GM19023 (cell line): ENCODE results near the gene FAR1.
A peak's percentile ranks its signal among the peaks of the same experiment; 100 is the strongest.

Source experiments
- ATAC-seq: cut with Tn5 transposase; IDR thresholded peaks from one replicate; pipeline ENCODE4 v1.9.1; 2021; ENCODE audit warnings: mild to moderate bottlenecking, moderate library complexity; ENCODE audit not compliant: unreplicated experiment

FAR1 gene

DNA sequence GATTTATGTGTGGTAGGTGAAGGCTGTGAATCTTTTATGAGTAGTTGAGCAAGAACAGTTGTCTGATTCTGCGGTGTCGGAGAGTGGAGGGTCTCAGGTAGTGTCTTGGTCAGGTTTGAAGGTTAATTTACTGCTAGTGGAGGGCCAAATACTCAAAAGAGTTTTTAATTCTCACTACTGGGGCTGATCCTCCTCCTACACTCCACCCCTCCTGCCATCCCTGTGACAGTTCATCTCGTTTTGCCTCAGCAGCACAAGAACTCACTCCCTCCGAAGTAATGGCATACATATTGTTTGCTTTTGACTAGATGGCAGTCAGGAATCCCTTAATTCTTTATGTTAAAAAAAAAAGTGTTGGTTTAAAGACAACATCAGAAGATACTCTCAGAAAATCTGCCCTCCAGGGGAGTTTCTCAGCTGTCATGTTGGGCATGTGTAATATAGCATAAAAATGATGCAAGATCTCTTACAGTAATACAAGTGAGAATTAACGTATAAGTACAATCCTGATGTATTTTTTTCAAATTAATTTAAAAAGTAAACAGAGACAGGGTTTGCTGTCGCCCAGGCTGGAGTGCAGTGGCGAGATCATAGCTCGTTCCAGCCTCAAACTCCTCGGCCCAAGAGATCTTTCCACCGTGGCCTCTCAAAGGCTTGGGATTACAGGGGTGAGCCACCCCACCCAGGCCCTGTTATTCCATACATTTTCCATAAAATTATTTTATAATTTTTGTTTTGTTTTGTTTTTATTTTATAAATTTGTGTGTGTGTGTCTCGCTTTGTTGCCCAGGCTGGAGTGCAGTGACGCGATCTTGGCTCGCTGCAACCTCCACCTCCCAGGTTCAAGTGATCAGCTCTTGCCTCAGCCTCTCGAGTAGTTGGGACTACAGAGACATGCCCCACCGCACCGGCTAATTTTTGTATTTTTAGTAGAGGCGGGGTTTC is 1.3 kb downstream of the FAR1 start:
- ATAC-seq = no peak

DNA sequence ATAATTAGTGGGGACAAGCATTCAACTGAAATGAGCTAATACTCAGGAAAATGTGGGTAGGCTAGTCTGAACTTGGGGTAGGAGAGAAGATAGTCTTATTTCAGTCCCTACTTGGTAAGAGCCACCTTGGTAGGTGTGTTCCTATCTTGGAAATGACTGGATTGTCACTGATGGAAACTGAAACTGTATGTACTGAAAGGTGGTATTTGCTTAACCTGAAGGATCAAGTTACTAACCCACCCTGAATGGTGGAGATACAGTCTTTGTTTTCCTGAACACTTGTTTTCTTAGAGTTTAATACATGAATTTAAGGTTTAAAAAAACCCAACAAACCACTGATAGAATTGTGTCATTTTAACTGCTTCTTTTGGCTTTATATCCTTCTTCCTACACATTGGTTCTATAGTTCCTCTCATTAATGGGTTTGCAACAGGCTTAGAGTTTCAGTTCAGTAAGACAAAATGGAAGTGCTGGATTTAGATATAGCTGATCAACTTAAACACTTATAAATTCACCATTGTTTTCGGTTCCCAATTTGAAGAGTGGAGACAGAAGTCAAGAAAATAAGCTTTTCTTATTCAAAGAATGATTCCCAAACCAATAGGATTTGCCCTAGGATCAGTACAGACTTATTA is 4.2 kb downstream of the FAR1 start:
- no peak for ATAC-seq

DNA sequence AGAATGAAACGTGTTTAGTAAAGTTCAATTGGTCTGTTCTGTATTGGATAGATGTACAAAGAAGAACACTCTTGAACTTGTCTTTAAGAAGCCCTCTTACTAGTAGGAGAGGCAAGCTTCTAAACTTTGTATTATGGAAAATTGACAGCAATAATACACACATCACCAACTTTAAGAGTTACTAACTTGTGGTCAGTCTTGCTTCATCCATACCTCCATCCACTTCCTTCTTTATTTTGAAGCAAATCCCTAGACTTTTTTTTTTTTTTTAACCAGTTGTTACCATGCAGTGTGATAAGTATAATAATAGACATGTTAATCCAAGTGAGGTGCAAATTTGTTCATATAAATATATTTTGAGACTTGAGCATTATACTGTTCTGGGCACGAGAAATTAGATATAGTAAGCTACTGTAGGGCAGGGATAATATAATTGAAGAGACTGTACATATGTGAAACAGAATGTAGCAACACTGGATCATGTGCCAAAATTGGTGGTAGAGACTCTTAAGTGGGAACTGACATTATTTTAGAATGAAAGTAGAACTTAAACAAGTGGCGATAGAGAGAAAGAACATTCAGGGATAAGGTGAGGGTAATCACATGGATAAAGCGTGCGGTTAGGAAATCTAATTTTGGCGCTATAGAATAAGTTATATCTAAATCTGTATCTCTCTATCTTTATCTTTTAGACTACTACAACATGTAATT is 6.5 kb downstream of the FAR1 start:
- no peak for ATAC-seq

DNA sequence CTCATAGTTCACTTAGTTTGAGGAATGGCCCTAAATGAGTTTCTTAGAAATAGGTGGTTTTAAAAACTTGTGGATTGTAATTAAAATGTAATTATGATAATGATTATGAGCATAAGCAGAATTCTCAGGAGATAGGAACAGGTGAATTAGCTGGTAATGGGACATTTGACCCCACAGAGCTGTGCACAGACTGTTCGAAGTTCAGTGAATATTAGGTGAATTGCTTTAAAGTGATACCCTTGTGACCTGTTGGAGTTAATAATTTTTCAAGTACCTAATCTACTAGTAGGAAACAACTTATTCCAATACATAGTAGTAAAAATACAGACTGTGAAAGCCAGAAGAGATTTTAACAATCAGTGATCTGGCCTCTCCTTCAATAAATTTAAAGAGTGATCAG is 8.1 kb downstream of the FAR1 start:
- ATAC-seq = no peak

DNA sequence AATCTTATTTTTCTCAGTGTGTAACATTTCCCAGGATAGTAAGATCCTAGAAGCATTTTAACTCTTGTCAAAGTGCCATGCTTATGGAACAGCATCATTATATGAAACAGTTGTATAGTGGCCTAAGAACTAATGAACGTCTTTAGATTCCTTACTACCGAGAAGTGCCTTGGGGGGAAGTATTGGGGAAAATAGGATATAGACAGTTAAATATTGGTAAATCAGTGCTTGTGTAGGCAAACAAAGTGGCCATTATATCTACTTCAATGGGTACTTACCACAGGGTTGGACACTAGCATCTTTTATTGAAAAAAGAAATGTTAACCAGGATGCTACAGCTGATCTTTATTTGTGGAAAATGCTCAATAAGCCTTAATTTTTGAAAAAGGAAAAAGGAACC is 11.3 kb downstream of the FAR1 start:
- ATAC-seq = no peak

DNA sequence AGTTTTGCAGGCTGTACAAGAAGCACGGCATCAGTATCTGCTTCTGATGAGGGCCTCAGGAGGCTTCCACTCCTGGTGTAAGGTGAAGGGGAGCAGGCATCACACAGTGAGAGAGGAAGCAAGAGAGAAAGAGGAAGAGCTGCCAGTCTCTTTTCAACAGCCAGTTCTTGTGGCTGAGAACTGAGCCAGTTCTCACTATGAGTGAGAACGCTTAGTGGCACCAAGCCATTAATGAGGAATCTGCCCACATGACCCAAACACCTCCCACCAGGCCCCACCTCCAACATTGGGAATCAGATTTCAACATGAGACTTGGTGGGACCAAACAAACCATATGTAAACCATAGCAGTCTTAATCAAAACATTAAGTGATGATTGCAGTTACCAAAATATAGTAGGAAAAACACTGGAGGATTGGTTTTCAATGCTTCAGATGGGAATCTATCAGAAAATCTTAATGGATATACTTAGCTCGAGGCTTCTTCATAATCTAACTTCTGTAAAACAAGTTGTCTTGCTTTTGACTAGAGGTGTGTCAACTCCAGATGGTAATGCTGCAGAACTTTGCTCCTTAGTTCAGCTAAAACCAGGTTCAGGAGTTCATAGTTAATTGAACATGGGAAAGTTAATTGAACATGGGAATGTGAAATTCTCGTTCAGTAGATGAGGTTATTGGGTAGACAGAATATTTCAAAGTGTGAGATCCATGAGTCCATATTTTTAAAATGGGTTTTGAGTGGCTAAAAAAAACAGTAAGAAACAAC is 12.2 kb downstream of the FAR1 start:
- peak; percentile 79 for ATAC-seq

DNA sequence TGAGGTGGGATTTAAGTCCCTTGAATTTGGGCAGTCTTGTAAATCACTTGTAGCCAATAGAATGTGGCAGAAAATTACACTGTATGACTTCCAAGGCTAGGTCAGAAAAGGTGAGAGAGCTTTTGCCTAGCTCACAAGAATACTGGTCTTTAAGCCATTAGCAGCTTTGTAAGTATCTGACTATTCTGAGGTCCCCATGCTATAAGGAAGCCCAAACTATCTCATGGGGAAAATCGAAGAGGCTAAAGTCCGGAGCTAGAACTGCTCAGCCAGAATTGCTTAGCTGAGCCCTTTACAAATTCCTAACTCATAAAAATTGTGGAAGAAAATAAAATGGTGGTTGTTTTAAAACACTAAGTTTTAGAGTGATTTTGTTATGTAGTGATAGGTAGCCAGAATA is 13.0 kb downstream of the FAR1 start:
- ATAC-seq = no peak

DNA sequence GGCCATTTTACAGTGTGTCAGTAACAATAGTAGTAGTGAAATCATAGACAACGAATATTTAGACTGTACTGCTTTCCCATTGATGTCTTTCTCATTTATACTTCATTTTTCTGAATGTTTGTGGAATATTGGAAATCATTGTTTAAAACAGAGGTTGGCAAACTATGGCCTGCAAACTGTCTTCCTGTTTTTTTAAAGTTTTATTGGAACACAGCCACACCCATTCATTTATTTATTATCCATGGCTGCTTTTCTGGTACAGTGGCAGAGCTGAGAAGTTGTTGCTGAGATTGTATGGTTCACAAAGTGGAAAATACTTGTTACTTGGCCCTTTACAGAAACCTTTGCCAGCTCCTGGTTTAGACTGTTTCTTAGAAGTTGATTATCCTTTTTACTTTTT is 13.7 kb downstream of the FAR1 start:
- no peak for ATAC-seq

DNA sequence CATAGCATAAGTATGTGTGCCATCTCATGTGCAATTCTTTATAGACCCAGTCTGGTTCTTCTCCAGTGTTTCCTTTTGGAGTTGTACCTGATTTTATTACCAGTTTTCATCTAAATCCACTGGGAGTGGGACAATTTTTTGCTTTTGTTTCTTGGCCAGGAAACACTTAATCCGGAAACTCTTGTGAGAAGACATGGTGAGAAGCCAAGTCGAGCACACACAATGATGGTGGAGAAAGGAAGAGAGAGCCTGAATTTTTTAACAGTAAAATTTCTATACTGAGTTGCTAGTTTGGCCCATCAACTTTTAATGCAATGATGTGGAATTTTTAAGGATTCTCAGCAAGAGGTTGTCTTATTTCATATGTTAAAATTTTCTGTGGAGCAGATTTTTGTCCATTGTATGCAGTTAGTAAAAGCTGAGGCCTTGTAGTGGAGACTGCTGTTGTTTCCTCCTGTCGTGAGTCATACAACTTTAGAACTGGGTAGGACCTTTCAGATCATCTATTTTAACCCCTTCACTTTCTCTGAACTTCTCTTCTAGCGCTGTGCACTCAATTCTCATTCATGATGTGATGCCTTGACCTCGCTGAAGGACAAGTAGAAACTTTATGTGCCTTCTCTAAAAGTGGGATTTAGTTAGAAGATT is 17.1 kb downstream of the FAR1 start:
- ATAC-seq = no peak

DNA sequence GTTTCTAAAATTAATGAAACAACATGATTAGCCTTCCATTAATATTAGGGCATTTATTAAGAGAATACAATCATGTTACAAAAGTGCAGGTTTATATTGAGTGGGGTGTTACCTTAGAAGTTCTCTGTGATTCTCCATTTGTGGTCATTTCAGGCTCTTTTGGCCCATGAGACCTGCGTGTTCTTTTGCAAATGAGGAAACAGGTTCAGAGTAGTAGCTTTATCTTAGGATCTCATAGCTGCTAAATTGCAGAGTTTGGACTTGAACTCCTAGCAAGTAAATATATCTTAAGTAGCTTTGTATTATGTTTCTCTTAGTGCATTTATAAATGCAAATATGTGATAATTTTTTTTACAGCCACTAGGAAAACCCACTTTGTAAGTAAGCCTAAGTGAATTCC is 18.3 kb downstream of the FAR1 start:
- no peak for ATAC-seq

DNA sequence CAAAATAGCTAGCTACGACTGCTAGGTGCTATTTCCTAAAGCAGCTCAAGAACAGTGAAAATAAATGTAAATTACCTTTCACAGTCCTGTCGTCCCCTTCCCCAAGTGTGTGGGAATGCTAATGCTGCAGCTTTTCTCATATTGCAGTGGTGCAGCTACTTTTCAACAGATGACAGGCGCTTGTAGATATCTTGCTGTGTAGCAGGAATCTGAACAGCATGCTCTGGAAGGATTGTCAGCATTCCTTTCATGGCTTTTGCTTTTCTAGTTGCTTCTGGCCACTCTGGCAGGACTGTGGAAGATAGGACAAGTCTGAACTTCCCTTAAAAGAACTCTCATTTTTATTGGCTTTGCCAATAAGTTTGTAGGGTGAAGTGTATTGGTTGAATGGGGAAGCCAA is 18.8 kb downstream of the FAR1 start:
- ATAC-seq = no peak

DNA sequence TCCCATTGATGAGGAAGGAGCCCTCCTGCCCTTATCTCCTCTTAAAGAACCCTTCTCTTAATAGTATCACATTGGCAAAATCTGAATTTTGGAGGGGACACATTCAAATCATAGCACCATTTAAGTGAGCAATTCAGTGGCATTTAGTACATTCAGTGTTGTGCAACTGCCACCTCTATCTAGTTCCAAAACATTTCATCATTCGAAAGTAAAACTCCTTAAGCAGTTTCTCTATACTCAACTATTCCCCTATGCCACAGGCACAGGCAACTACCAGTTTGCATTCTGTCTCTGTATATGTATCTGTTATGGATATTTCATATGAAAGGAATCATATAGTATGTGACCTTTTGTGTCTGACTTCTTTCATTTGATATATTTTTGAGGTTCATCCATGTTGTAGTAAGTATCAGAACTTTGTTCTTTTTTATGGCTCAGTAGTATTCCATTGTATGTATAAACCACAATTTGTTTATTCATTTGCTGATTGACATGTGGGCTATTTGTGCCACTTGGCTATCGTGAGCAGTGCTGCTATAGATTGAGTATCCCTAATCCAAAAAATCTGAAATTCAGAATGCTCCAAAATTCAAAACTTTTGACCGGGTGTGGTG is 22.9 kb downstream of the FAR1 start:
- no peak for ATAC-seq

DNA sequence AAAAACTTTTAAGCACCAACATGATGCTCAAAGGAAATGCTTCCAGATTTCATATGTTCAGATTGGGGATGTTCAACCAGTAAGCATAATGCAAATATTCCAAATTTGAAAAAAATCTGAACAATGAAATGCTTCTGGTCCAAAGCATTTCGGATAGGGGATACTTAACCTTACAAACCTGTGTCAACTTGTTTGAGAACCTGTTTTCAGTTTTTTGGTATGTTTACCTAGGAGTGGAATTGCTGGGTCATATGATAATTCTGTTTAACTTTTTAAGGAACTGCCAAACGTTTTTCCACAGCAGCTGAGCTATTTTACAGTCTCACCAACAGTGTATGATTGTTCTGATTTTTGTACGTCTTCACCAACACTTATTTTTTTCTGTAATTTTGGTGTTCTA is 23.7 kb downstream of the FAR1 start:
- ATAC-seq = no peak

DNA sequence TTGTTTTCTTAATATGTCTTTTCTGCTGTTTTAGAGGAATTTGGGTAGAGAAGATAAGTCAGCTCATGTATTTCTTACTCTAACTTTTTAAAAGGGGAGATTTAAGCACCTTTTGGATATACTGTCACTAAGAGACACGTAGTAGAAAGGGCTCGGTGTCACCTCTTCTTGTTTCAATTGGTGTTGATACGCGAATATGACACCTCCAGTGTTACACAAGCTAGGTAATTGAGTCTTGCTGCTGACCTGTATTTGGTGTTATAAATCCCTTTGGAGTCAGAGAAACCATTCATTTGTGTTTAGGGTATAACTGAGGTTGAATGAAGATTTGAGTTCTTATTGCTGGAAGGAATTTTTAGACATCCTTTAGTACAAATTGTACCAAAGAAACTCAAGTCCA is 25.6 kb downstream of the FAR1 start:
- ATAC-seq = no peak

DNA sequence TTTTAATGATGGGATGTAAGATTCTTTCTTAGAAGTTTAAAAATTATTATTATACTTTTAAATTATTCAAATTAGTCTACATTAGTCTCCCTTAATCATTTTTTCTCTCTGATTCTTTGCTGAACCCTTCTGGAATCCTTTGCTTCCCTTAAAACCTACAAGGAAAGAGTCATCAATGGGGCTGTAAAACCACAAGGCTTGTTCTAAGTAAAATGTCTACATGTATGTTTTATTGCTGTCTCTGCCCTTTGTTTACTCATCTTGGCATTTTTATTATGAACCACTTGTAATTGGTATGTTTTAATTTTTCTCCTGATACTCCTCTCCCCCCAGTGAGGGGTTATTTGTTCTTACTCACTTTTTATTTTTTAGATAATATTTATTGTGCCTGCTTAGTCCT is 27.4 kb downstream of the FAR1 start:
- no peak for ATAC-seq

DNA sequence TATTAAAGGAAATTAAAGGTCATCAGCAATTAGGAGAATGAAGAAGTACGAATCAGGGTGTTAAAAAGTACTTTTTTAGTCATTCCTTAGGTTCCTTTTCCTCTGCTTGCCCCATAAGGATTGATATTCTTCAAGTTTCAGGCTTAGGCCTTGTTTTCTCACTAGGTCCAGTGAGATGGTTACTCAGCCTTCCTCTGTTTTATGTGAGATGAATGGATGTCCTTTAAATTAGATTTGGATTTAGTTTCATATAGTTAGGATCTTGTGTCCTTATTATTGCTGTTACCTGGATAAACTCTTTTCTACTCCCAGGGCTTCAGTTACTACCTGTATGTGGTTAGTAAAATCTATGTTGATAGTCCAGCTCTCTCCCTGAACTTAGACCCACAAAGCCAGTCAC is 29.2 kb downstream of the FAR1 start:
- ATAC-seq = no peak

DNA sequence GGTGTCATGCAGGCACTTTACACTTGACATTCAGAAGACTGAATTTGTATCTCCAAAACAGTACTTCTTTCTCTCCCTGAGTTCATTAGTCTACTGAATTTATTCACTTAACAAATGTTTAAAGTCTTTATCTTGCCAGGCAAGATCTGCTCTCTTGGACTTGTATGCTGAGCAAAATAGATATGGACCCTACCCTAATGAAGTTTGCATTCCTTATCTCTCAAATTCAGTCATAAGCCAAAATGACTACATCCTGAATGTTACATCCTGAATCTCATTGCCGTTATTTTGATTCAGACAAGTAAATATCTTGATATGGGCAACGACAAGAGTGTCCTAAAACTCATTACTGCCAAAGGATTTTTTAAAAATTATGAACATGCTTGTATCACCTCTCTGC is 29.7 kb downstream of the FAR1 start:
- ATAC-seq = no peak

DNA sequence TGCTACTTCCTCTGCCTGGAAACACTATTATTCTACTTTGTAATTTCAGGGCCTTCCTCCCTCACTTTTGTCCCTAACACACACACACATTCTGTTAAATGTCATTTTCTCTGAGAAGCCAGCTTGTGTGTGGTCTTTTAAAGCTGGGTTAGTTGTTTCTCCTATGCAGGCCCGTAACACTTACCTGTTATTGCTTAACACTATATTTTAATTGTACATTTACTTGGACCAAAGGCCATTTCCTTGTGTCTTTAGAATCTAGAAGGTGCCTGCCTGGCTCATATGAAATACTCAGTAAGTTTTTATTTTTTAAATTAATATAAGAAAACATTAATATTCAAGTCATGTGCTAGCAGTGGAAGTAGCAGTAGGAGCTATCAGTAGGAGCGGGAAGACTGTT is 30.6 kb downstream of the FAR1 start:
- no peak for ATAC-seq

DNA sequence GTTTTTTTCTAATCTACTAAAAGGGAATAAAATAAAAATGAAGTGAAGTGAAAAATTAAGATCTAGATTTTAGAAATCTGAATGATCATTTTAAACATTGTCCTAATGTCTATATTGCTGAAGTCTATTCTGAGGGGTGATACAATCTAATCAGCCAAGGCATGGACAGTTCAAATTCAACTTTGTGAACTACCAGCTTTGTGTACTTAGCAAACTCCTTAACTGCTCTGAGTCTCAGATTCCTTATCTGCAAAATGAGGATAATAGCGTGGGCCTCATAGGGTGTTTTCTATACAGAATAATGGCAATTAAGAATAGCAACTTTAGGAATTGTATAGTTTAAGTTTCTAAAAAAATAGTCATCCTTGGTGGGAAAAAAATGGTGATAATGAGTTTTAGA is 31.4 kb downstream of the FAR1 start:
- ATAC-seq = no peak

DNA sequence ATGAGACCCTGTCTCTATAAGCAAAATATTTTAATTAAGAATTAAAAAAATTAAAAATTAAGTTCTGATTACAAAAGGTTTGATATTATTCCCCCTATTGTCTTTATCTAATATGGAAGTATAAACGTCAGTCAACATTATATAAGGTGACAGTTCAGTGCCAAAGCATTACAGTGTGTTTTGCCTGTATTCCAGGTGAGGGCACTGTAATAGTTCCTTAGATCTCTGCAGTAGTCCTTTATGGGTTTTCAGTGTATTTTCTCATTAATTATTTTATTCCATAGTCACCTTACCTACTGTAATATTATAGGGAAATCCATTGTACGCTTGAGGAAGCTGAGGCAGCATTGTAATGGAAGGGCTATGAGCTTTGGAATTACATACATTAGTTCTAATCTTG is 33.0 kb downstream of the FAR1 start:
- ATAC-seq = no peak
